ENCODE measurements around the gene POLR3GL.

- TF ChIP-seq POLR2AphosphoS5 (IDR thresholded peaks at IDR 0.05; ENCODE audit: borderline replicate concordance, low read depth, low read length) = no peak
- TF ChIP-seq EZH2 (IDR thresholded peaks at IDR 0.05) = no peak
- TF ChIP-seq FOXP2 (optimal IDR thresholded peaks at IDR 0.05; ENCODE audit: control extremely low read depth, extremely low read length, insufficient read depth) = no peak
Observed at GRCh38 chr1:145916745-145917144, 47.7 kb upstream of the POLR3GL start.

Data from SK-N-MC (cell line).